ENCODE results near the gene BICC1.

DNA sequence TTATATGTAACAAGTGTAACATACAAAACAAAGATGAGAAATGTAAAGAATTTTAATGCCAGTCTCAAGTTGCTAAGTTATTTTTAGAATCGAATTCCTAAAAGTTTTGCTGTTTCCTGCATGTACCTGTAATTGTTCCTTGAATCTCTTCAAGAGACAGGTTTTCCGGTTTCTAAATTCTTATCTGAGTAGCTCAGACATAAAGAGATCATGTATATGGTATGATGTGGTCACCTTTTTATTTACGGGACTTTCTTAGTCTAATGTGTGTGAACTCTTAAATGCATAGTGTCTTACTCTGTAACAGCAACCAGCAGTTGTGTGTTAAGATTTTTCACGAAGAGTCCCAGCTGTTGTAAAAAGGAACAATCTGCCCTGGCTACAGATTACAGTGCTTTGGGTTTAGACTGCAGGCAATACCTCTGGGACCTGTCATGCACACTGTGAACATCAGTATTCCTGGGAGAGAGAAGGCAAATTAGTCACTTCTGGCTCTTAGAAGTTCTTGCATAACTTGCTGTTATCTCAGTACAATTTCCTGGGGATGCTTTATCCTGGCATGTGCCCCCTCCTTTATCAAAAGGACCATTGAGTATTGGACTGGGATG is 263.4 kb downstream of the BICC1 start:
- no peak for TF ChIP-seq JUN (IDR thresholded peaks at IDR 0.05; ENCODE audit: borderline replicate concordance, insufficient read depth, insufficient read length, low read depth)
- no peak for TF ChIP-seq EZH2 (IDR thresholded peaks at IDR 0.05; ENCODE audit: borderline replicate concordance, low read depth, low read length, severe bottlenecking)
- TF ChIP-seq MYC (IDR thresholded peaks at IDR 0.05; ENCODE audit: low read depth, low read length), result no peak
- TF ChIP-seq, protein P1, sequence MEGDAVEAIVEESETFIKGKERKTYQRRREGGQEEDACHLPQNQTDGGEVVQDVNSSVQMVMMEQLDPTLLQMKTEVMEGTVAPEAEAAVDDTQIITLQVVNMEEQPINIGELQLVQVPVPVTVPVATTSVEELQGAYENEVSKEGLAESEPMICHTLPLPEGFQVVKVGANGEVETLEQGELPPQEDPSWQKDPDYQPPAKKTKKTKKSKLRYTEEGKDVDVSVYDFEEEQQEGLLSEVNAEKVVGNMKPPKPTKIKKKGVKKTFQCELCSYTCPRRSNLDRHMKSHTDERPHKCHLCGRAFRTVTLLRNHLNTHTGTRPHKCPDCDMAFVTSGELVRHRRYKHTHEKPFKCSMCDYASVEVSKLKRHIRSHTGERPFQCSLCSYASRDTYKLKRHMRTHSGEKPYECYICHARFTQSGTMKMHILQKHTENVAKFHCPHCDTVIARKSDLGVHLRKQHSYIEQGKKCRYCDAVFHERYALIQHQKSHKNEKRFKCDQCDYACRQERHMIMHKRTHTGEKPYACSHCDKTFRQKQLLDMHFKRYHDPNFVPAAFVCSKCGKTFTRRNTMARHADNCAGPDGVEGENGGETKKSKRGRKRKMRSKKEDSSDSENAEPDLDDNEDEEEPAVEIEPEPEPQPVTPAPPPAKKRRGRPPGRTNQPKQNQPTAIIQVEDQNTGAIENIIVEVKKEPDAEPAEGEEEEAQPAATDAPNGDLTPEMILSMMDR (IDR thresholded peaks at IDR 0.05; ENCODE audit: extremely low read depth in 1 of 2, insufficient read depth in 1 of 2, low read depth in 1 of 2, low read length in 2 of 2), result no peak
- TF ChIP-seq POLR2A (IDR thresholded peaks at IDR 0.05; ENCODE audit: low read depth, low read length), result no peak
- no peak for TF ChIP-seq POLR2AphosphoS5 (IDR thresholded peaks at IDR 0.05; ENCODE audit: insufficient read depth, low read depth, low read length)
- TF ChIP-seq, protein P2, sequence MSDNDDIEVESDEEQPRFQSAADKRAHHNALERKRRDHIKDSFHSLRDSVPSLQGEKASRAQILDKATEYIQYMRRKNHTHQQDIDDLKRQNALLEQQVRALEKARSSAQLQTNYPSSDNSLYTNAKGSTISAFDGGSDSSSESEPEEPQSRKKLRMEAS (IDR thresholded peaks at IDR 0.05; ENCODE audit: insufficient read depth, insufficient read length), result no peak
- TF ChIP-seq FOS (IDR thresholded peaks at IDR 0.05; ENCODE audit: borderline replicate concordance, insufficient read depth, low read length), result no peak
